HG02981 (cell line): ENCODE results near the gene RGS6.

Experiments
- ATAC-seq: cut with Tn5 transposase; IDR thresholded peaks from one replicate; pipeline ENCODE4 v1.9.1; 2021; ENCODE audit warnings: mild to moderate bottlenecking, moderate library complexity; ENCODE audit not compliant: unreplicated experiment

Gene RGS6

DNA sequence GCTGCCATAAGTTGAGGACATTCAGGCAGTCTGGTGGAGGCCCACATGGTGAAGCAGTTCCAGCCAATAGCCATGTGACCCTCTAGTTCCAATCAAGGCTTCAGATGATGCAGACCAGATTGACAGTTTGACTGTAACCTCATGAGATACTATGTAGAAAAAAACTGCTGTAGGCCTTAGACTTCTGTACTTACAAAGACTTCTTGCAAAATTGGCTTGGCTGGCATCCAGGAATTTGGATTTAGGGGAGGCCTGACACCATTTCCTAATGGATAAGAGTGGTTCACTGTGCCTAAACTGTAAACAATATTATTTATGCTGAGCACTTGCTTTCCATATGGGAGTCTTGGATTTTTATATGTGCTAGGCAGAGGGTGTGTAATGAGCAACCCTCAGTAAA is 76.4 kb downstream of the RGS6 start:
- ATAC-seq = no peak

- no peak for ATAC-seq
These were observed 78.2 kb downstream of the RGS6 start for GRCh38 chr14:72010474-72010873.

GRCh38 chr14:72013721-72014345 is 81.6 kb downstream of the RGS6 start:
- no peak for ATAC-seq

- no peak for ATAC-seq
These were observed 82.3 kb downstream of the RGS6 start for GRCh38 chr14:72014486-72014885.

DNA sequence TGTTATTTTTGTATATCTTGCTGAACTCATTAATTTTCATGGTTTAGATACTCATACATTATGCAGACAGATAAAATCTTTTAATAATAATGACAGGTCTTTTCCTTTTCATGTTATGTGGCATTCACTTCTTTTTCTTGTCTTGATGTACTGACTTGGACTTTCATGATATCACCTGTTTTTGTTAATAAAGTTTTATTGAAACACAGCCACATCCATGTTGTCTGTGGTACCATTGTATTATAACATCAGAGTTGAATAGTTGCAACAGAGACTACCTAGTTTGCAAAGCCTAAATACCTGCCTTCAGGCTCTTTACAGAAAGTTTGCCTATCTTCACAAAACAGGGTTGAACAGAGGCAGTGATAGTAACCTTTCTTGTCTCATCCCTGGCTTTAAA is 85.1 kb downstream of the RGS6 start:
- ATAC-seq = no peak

DNA sequence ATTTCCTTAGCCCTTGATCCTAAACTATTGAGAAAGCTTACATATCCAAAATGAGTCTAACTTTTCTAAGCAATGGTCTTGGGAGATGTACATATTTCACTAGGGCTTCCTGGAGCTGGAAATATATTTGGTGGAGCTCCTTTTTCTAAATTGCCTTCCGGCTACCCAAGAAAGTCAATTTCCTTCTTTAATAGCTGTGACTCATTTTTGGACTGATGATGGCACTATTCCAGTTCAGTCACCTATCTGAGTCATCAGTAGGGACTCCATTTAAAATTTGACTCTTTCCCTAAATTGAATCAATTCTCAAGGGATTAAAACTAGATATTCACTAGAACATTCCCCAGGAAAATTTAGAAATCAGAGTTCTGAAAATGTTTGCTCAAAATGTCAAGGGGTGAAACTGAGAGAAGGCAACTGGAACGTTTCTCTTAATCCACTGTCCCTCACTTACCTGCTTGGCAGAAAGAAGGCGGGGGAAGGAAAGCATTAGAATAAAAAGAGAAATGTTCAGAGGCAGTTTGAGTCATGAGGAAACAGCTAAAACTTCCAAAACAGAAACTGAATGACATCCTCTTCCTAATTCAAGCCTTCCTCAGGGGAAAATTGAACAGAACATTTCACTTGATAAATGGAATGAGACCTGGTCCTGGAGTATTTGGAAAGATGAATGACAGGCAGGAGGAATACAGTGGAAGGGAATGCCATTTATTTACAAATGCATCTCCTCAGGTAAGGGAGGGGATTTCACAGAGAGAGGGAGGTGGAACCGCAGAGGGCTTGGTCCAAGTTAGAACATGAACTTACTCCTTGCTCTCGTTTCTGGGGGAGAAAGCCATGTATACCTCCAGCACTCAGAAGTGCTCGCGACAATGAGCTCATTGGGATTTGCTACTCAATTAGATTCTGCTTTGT is 91.2 kb downstream of the RGS6 start:
- no peak for ATAC-seq

GRCh38 chr14:72024043-72024407 is 91.8 kb downstream of the RGS6 start:
- no peak for ATAC-seq

DNA sequence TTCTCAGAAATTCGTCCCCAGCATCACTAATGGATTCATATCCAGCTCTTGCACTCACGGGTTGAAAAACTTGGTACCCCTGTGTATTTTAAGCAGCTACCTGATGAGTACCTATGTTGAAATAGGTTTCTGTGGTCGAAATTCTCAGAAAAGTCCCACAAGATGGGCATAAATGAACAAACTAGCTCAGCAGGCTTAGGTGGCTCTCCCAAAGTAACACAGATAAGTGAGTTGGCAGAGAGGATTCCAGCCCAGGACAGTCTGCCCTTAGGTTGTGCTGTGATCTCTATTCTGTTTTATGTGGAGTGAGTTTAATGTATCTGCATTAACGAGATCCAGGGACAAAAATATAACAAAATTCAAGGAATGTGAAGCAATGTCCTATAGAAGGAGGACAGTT is 92.3 kb downstream of the RGS6 start:
- no peak for ATAC-seq

- ATAC-seq = no peak
These were observed 94.3 kb downstream of the RGS6 start for GRCh38 chr14:72026536-72026935.

- no peak for ATAC-seq
These were observed 94.8 kb downstream of the RGS6 start for GRCh38 chr14:72027061-72027460.

GRCh38 chr14:72033365-72033764 is 101.1 kb downstream of the RGS6 start:
- ATAC-seq = no peak

DNA sequence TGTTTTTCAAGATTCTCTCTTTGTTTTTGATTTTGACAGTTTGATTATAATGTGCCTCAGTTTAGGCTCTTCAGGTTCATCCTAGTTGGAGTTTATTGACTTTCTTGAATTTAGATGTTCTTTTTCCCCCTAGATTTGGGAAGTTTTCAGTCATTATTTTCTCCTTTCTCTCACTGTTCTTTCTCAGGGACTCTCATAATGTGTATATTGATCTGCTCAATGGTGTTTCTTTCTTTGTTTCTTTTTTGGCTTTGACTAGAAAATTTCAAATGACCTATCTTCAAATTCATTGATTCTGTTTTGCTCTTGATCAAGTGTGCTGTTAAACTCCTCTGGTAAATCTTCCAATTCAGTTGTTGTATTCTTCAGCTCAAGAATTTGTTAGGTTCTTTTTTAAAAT is 108.3 kb downstream of the RGS6 start:
- ATAC-seq = no peak

DNA sequence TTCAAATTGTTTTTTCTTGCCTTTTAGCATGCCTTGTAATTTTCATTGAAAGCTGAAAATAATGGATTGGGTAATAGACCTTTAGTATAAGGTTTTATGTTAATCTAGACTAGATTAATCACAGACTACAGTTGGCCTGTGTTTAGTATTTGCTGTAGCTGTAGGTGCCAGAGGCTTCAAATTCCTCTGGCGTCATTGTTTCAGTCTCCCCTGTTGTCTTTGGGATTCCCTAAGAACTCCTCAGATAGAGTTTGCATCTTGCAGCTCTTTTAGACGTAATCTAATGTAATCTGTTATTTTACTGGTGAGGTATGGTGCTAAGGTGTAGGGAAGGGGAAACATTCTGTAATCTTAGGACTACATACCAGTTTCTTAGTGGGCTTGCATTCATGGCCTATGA is 113.0 kb downstream of the RGS6 start:
- no peak for ATAC-seq

DNA sequence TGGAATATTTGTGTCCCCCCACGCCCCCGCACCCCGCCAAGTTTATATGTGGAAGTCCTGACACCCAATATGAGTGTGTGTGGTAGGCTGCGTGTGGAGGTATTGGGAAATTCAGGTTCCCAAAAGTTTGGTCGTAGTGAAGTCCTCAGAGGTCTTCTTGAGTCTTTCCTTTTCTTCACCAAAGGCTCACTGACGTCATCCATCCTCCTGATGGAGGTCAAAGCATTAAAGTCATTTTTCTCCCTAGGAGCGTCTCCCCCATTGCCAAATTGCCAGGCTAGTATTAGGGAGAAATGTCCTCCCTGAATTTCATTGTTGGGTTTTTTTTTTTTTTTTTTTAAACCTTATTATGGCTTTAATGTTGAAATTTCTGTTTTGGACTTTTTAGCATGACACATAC is 113.7 kb downstream of the RGS6 start:
- no peak for ATAC-seq

DNA sequence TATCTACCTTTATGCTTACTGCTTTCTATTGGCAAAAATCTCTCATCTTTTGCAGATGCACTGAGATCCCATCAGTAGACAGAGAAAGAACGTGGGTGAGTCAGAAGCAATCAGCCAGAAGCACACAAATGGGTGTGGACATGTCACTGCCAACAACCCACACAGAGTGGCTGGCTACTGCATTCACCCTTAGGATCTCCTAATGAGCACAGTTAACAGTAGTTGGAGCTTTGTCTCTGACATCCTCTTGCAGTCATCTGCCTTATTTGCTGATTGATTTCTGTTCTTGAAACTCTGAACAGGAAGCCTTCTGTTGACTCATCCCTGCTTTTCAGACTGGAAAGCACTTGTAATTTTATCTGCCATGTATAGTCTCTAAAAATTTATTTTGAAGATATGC is 117.2 kb downstream of the RGS6 start:
- ATAC-seq = no peak

- no peak for ATAC-seq
These were observed 120.1 kb downstream of the RGS6 start for GRCh38 chr14:72052356-72052755.

GRCh38 chr14:72053651-72054050 is 121.4 kb downstream of the RGS6 start:
- ATAC-seq = no peak

DNA sequence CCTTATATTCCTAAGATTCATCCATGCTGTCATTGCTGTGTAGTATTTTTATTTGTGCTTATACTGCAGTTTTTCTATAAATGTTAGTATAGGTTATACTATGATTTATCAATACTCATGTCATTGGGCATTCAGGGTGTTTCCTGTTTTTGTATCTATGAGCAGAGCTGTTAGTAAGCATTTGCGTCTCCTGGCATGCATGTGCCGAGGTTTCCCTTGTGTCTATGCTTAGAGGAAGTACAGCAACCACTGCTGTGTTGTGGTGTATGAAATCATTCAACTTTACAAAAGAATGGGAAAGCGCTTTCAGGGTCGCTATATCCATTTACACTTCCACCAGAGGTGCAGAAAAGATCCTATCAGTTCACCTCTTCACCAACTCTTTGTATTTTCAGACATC is 122.7 kb downstream of the RGS6 start:
- no peak for ATAC-seq

DNA sequence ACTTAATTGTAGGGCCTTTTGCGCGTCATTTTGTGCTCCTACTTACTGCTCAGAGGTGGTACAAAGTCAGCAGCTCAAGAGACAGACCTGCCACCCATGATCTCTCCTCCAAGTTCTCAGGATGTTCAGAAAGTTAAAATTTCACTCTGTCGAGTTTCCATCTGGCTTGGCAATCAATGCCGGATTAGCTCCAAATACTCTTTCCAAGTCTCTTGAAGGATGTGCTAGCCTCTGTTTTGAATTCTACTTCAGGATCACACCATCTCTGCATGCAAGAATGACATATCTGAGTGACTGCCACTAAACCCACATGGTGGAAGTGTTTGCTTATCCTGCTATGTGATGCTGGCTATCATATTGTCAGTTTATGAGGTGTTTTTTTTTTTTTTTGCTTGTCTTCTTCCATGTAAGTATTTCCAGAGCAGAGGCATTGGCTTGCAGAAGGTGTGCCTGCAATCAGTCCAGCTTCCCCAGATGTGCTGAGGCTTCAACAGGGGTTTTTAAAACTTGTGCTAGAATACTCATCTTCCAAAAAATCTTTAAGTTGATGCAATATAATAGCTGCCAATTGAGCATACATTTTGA is 125.6 kb downstream of the RGS6 start:
- no peak for ATAC-seq

GRCh38 chr14:72060460-72060859 is 128.2 kb downstream of the RGS6 start:
- ATAC-seq = no peak

GRCh38 chr14:72060917-72061316 is 128.7 kb downstream of the RGS6 start:
- no peak for ATAC-seq

DNA sequence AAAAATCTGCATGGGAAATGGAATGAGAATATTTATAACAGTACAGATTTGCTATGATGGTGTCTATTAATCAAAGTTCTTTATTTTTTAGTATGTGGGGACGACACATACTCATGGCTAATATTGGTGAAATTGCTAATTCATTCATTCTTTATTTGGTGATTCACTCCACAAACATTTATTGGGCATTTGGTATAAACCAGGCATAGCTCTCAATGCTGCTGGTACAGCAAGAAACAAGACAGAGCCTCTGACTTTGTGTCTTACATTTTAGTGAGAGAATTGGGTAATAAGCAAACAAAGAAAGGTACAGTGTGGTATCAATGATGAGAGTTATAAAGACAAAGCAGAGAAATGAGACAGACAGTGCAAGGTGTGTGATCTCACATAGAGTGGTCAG is 129.5 kb downstream of the RGS6 start:
- ATAC-seq = no peak
